IMR-90 (cell line): Measurements from ENCODE around the gene COL13A1. TPM values are rescaled to one million over a fixed set of nuclear protein-coding genes. Genes with fewer than 3 reads are reported as not detected.

Experiments
- ATAC-seq: fragments of 200-7000 bp; cut with Tn5 transposase; 2 replicates; pipeline ENCODE4 v1.9.1; 2020; ENCODE audit warnings: low read depth, mild to moderate bottlenecking, moderate library complexity
- BruUV-seq: library from RNA; stranded (reverse); fragments of 400-500 nt; replicated peaks from 2 replicates; lab custom pipeline; 2021; lab: Mats Ljungman, UMichigan
- CTCF ChIA-PET: fragments of 300-600 bp; formaldehyde crosslinking; extraction: SDS; loops from one replicate; lab custom pipeline; 2021; ENCODE audit warnings: antibody characterized with exemption; lab: Yijun Ruan, JAX
- POLR2A ChIA-PET: fragments of 300-600 bp; sonication (Branson Sonifier 250); formaldehyde crosslinking; loops from one replicate; lab custom pipeline; 2022; ENCODE audit warnings: antibody characterized with exemption; ENCODE audit not compliant: unreplicated experiment; lab: Charles Lee
- DNase-seq: peaks from one replicate; pipeline ENCODE4 v3.0.0; 2013
- H2AFZ ChIP-seq: replicated peaks from 2 replicates; pipeline ENCODE3; 2013; ENCODE audit warnings: low read length, mild to moderate bottlenecking; ENCODE audit not compliant: poor library complexity
- H2AK5ac ChIP-seq: 2 replicates; pipeline ENCODE4 v1.6.1; 2013; ENCODE audit warnings: low read depth, low read length, inconsistent platforms
- H2AK9ac ChIP-seq: replicated peaks from 2 replicates; pipeline ENCODE3; 2013; ENCODE audit warnings: mild to moderate bottlenecking, low read depth, low read length, moderate library complexity; ENCODE audit not compliant: poor library complexity
- H2BK120ac ChIP-seq: 2 replicates; pipeline ENCODE4 v1.6.1; 2013; ENCODE audit warnings: low read depth, low read length, inconsistent platforms
- H2BK15ac ChIP-seq: 3 replicates; pipeline ENCODE4 v1.6.1; 2013; ENCODE audit warnings: low read depth, low read length, inconsistent platforms
- H2BK20ac ChIP-seq: 2 replicates; pipeline ENCODE4 v1.6.1; 2013; ENCODE audit warnings: low read depth, mild to moderate bottlenecking, inconsistent platforms, low read length, moderate library complexity
- H2BK5ac ChIP-seq: 2 replicates; pipeline ENCODE4 v1.6.1; 2013; ENCODE audit warnings: mild to moderate bottlenecking, low read depth, low read length, inconsistent platforms; ENCODE audit not compliant: poor library complexity, severe bottlenecking
- H3K14ac ChIP-seq: replicated peaks from 2 replicates; pipeline ENCODE4 v1.6.1; 2013; ENCODE audit warnings: low read depth, low read length, inconsistent platforms
- H3K18ac ChIP-seq: 2 replicates; pipeline ENCODE4 v1.6.1; 2013; ENCODE audit warnings: low read depth, low read length, control low read depth
- H3K23ac ChIP-seq: 2 replicates; pipeline ENCODE4 v1.6.1; 2013; ENCODE audit warnings: low read depth, low read length, inconsistent platforms
- H3K27ac ChIP-seq: 2 replicates; pipeline ENCODE4 v1.5.1; 2013; ENCODE audit warnings: mild to moderate bottlenecking, control low read depth, low read length; ENCODE audit not compliant: insufficient read depth
- H3K27me3 ChIP-seq: 2 replicates; pipeline ENCODE4 v1.6.1; 2013; ENCODE audit warnings: low read length; ENCODE audit not compliant: control insufficient read depth, insufficient read depth
- H3K36me3 ChIP-seq: 2 replicates; pipeline ENCODE4 v1.6.1; 2013; ENCODE audit warnings: low read length, mixed read lengths; ENCODE audit not compliant: control insufficient read depth, insufficient read depth
- H3K4ac ChIP-seq: 2 replicates; pipeline ENCODE4 v1.6.1; 2013; ENCODE audit warnings: low read depth, low read length, inconsistent platforms
- H3K4me1 ChIP-seq: 2 replicates; pipeline ENCODE4 v1.6.1; 2013; ENCODE audit warnings: low read length, mixed read lengths; ENCODE audit not compliant: control insufficient read depth, insufficient read depth
- H3K4me2 ChIP-seq: 2 replicates; pipeline ENCODE4 v1.6.1; 2013; ENCODE audit warnings: low read depth, mild to moderate bottlenecking, control low read depth, low read length, moderate library complexity
- H3K4me3 ChIP-seq: 2 replicates; pipeline ENCODE4 v1.5.1; 2013; ENCODE audit warnings: low read depth, mild to moderate bottlenecking, control low read depth, low read length, moderate library complexity; ENCODE audit not compliant: insufficient read depth
- H3K56ac ChIP-seq: 2 replicates; pipeline ENCODE4 v1.6.1; 2013; ENCODE audit warnings: low read length, inconsistent platforms; ENCODE audit not compliant: insufficient read depth; ENCODE audit errors: extremely low read depth
- H3K79me1 ChIP-seq, 2 experiments: 2 replicates each; pipeline ENCODE4 v1.6.1; 2013; ENCODE audit warnings: low read length in 2 of 2, inconsistent platforms in 1 of 2, low read depth in 1 of 2
- H3K9ac ChIP-seq: 2 replicates; pipeline ENCODE4 v1.6.1; 2013; ENCODE audit warnings: low read depth, low read length, control low read depth
- H3K9me1 ChIP-seq: 2 replicates; pipeline ENCODE4 v1.6.1; 2013; ENCODE audit warnings: low read length, inconsistent platforms; ENCODE audit not compliant: insufficient read depth
- H3K9me3 ChIP-seq: 2 replicates; pipeline ENCODE4 v1.6.1; 2013; ENCODE audit warnings: low read length; ENCODE audit not compliant: control insufficient read depth, insufficient read depth
- H4K20me1 ChIP-seq: 2 replicates; pipeline ENCODE4 v1.6.1; 2013; ENCODE audit warnings: low read length, inconsistent platforms; ENCODE audit not compliant: insufficient read depth
- H4K5ac ChIP-seq: 2 replicates; pipeline ENCODE4 v1.6.1; 2013; ENCODE audit warnings: mild to moderate bottlenecking, low read depth, low read length, control low read depth
- H4K8ac ChIP-seq, 2 experiments: 2 replicates each; pipeline ENCODE4 v1.6.1; 2013; ENCODE audit warnings: low read depth in 2 of 2, low read length in 2 of 2, control low read depth in 1 of 2, inconsistent platforms in 1 of 2
- H4K91ac ChIP-seq: 2 replicates; pipeline ENCODE4 v1.6.1; 2013; ENCODE audit warnings: low read depth, low read length, inconsistent platforms; ENCODE audit not compliant: insufficient read depth
- CEBPB ChIP-seq: IDR thresholded peaks from 2 replicates; pipeline ENCODE4 v1.6.1; 2012; ENCODE audit warnings: low read depth, low read length, improper control_type of control experiment
- CHD1 ChIP-seq: IDR thresholded peaks from 2 replicates; pipeline ENCODE4 v1.6.1; 2012; ENCODE audit warnings: low read depth, low read length, improper control_type of control experiment
- CTCF ChIP-seq: conservative IDR thresholded peaks from 2 replicates; pipeline ENCODE4 v1.5.1; 2012; ENCODE audit warnings: mild to moderate bottlenecking, low read depth, low read length, improper control_type of control experiment
- MAZ ChIP-seq: IDR thresholded peaks from 2 replicates; pipeline ENCODE4 v1.6.1; 2012; ENCODE audit warnings: low read depth, mild to moderate bottlenecking, low read length, improper control_type of control experiment, moderate library complexity, borderline replicate concordance
- MXI1 ChIP-seq: IDR thresholded peaks from 2 replicates; pipeline ENCODE4 v1.6.1; 2012; ENCODE audit warnings: low read depth, mild to moderate bottlenecking, low read length, moderate library complexity, borderline replicate concordance
- RAD21 ChIP-seq: IDR thresholded peaks from 2 replicates; pipeline ENCODE4 v1.6.1; 2012; ENCODE audit warnings: low read length, improper control_type of control experiment
- SMC3 ChIP-seq: fragments of 150-350 bp; IDR thresholded peaks from 2 replicates; pipeline ENCODE4 v1.6.1; 2016; ENCODE audit warnings: low read depth, mild to moderate bottlenecking, antibody characterized with exemption, low read length, moderate library complexity
- WGBS, 2 experiments: methylation state at CpG; one replicate each; pipeline versions ENCODE4 v1.1.5 to v1.1.7; 2013; ENCODE audit warnings: missing lambda C conversion rate in 2 of 2; ENCODE audit not compliant: insufficient read length in 1 of 2; ENCODE audit errors: extremely low coverage in 2 of 2; 5-methylcytosine and 5-hydroxymethylcytosine counted together
- dilution Hi-C: fragments of 300-500 bp; cut with HindIII; formaldehyde crosslinking; loops from one replicate; pipeline ENCODE4 v1.14.3; 2018; ENCODE audit warnings: low sequenced_read_pairs; ENCODE audit not compliant: unreplicated experiment
- in situ Hi-C: fragments of 300-500 bp; cut with MboI; formaldehyde crosslinking; loops from 3 replicates; pipeline ENCODE4 v1.14.3; 2019; ENCODE audit warnings: low sequenced_read_pairs, inconsistent platforms, mixed read lengths
- intact Hi-C: fragments of 100-400 bp; cut with micrococcal nuclease; formaldehyde crosslinking; loops from 2 replicates; pipeline ENCODE4 v1.10.0; 2022
- polyA plus RNA-seq, 3 experiments: library from polyadenylated mRNA; depleted of rRNA; stranded (reverse); fragments of >200 nt; gene quantifications; 2 replicates each; pipeline ENCODE4 v1.2.3, GENCODE V29; 2012; ENCODE audit warnings: low replicate concordance in 1 of 3
- total RNA-seq: library from RNA; depleted of rRNA; stranded (reverse); fragments of >200 nt; gene quantifications from 2 replicates; pipeline ENCODE4 v1.2.3, GENCODE V29; 2012
- TF ChIP-seq, protein P1 (sequence below): fragments of 150-350 bp; IDR thresholded peaks from 2 replicates; pipeline ENCODE4 v1.6.1; 2016; ENCODE audit warnings: low read depth, mild to moderate bottlenecking, low read length, moderate library complexity, borderline replicate concordance

COL13A1 gene
- total and polyA plus RNA-seq, 2 of the 4 experiments (the other 2 are of a cell fraction), result 12.2 to 31.3 TPM

DNA sequence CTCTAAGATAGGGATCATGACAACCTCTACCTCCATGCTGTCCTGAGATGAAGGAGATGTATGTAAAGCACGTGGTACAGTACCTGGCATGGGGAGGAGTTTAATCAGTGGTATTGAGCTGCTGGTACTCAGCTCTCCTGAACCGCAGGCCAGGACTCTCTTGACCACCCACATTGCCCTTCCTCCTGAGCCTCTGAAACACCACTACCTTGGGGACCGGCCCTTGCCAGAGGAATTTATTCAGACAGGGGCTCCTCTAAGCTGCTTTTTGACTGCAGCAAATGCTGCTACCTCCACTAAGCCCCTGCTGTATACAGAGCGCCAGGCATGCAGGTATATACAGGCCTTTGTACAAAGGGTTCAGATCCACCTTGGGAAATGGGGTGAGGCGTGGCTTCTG is 36.7 kb downstream of the COL13A1 start:
- peak overlapping the region; percentile 34 for H3K18ac ChIP-seq
- peak overlapping the region; percentile 85 for H4K91ac ChIP-seq
- in situ Hi-C loops, result no loop called here
- H2AK5ac ChIP-seq, result peak overlapping the region; percentile 80
- peaks cover 36% of the 10 kb centered on the region for H3K9me1 ChIP-seq
- peak overlapping the region; percentile 84 for H3K4ac ChIP-seq
- intact Hi-C loops, result no loop called here
- H2BK15ac ChIP-seq, result peak overlapping the region; percentile 72; the same call in 2 of the 3 replicates
- no peaks in the 10 kb centered on the region for H3K27me3 ChIP-seq
- H4K5ac ChIP-seq, result peak overlapping the region; percentile 4; the same call in 1 of the 2 replicates
- dilution Hi-C loops, result no loop called here
- H4K20me1 ChIP-seq, result no peaks in the 10 kb centered on the region
- H3K27ac ChIP-seq, result no peak overlapping the region
- no peaks in the 10 kb centered on the region for H3K9me3 ChIP-seq
- peak overlapping the region; percentile 86 for H2BK20ac ChIP-seq
- peak overlapping the region; percentile 82 for H3K14ac ChIP-seq
- peak overlapping the region in 1 of 2 experiments; percentile 84; a peak in 2 of 4 replicates for H4K8ac ChIP-seq
- H3K79me1 ChIP-seq, result peaks cover 20 to 67% of the 10 kb centered on the region in 2 experiments
- peak overlapping the region; percentile 85 for H2AK9ac ChIP-seq
- no peak overlapping the region for H3K4me3 ChIP-seq
- no peaks in the 10 kb centered on the region for H3K36me3 ChIP-seq
- H3K4me1 ChIP-seq, result peaks cover 44% of the 10 kb centered on the region
- DNase-seq (no peak), ATAC-seq (no peak)
- no peak overlapping the region; the same call in 1 of the 2 replicates for H3K4me2 ChIP-seq
- ChIA-PET POLR2A (no interaction called here), CTCF (no interaction called here)
- peak overlapping the region; percentile 28 for H2AFZ ChIP-seq
- no TSS peak for BruUV-seq
- peak overlapping the region; percentile 54; the same call in 1 of the 2 replicates for H3K23ac ChIP-seq
- peak overlapping the region; percentile 15; the same call in 1 of the 2 replicates for H3K56ac ChIP-seq
- H2BK5ac ChIP-seq, result peak overlapping the region; percentile 44
- TF ChIP-seq MXI1 (no peak), CTCF (no peak), CHD1 (no peak), MAZ (no peak), CEBPB (no peak), SMC3 (no peak), RAD21 (no peak)
- TF ChIP-seq, protein P1, sequence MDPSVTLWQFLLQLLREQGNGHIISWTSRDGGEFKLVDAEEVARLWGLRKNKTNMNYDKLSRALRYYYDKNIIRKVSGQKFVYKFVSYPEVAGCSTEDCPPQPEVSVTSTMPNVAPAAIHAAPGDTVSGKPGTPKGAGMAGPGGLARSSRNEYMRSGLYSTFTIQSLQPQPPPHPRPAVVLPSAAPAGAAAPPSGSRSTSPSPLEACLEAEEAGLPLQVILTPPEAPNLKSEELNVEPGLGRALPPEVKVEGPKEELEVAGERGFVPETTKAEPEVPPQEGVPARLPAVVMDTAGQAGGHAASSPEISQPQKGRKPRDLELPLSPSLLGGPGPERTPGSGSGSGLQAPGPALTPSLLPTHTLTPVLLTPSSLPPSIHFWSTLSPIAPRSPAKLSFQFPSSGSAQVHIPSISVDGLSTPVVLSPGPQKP, result no peak
- peak overlapping the region; percentile 88 for H2BK120ac ChIP-seq
- H3K9ac ChIP-seq, result no peak overlapping the region
- WGBS, 2 experiments, result 83% methylated on average over 2 of the region's 5 CpGs; no CpG with 5 or more reads in 1 of the 2 experiments
